AG09309 (cell line): ENCODE data around the gene FGF23.

Experiments
- DNase-seq: peaks from one replicate; pipeline ENCODE4 v3.0.0-alpha.2; 2010; ENCODE audit warnings: low read depth
- H3K4me3 ChIP-seq: 2 replicates; pipeline ENCODE4 v1.5.1; 2011; ENCODE audit warnings: mild to moderate bottlenecking, low read depth, low read length, moderate library complexity; ENCODE audit not compliant: control insufficient read depth
- TF ChIP-seq, protein P1 (sequence below): IDR thresholded peaks from 2 replicates; pipeline ENCODE4 v1.5.1; 2011; ENCODE audit warnings: mild to moderate bottlenecking, low read depth, low read length, inconsistent platforms; ENCODE audit not compliant: insufficient read depth, control insufficient read depth; ENCODE audit errors: missing control alignments

Gene FGF23

GRCh38 chr12:4346931-4347330 is 32.6 kb downstream of the FGF23 start:
- no peak overlapping the region for H3K4me3 ChIP-seq
- TF ChIP-seq, protein P1, sequence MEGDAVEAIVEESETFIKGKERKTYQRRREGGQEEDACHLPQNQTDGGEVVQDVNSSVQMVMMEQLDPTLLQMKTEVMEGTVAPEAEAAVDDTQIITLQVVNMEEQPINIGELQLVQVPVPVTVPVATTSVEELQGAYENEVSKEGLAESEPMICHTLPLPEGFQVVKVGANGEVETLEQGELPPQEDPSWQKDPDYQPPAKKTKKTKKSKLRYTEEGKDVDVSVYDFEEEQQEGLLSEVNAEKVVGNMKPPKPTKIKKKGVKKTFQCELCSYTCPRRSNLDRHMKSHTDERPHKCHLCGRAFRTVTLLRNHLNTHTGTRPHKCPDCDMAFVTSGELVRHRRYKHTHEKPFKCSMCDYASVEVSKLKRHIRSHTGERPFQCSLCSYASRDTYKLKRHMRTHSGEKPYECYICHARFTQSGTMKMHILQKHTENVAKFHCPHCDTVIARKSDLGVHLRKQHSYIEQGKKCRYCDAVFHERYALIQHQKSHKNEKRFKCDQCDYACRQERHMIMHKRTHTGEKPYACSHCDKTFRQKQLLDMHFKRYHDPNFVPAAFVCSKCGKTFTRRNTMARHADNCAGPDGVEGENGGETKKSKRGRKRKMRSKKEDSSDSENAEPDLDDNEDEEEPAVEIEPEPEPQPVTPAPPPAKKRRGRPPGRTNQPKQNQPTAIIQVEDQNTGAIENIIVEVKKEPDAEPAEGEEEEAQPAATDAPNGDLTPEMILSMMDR = no peak
- DNase-seq = no peak

- DNase-seq = no peak
- H3K4me3 ChIP-seq = no peak overlapping the region
- TF ChIP-seq, protein P1 = no peak
These were observed 47.7 kb downstream of the FGF23 start for GRCh38 chr12:4331842-4332241.

- DNase-seq = no peak
- H3K4me3 ChIP-seq = no peak overlapping the region
- TF ChIP-seq, protein P1 = no peak
These were observed 48.3 kb downstream of the FGF23 start for GRCh38 chr12:4331221-4331620.

- TF ChIP-seq, protein P1 = no peak
- no peak for DNase-seq
- no peak overlapping the region for H3K4me3 ChIP-seq
These were observed 49.3 kb downstream of the FGF23 start for GRCh38 chr12:4330203-4330602.

DNA sequence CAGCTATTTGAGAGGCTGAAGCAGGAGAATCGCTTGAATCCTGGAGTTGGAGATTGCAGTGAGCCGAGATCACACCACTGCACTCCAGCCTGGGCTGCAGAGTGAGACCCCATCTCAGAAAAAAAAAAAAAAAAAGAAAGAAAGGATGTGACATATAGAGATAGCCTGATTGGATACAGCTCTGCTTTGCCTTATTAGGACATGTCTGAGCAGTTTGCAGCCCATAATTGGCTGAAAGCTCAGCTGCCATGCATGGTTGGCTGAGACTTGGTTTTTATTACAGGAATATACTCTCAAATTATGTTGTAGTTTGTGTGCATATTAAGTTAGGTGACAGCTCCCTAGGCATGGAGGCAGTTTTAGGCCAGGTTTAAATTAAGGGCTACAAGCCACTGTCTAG is 52.2 kb downstream of the FGF23 start:
- TF ChIP-seq, protein P1 = no peak
- no peak for DNase-seq
- no peak overlapping the region for H3K4me3 ChIP-seq

- DNase-seq = no peak
- no peak overlapping the region for H3K4me3 ChIP-seq
- TF ChIP-seq, protein P1 = no peak
These were observed 53.5 kb downstream of the FGF23 start for GRCh38 chr12:4325966-4326365.

GRCh38 chr12:4324366-4324765 is 55.1 kb downstream of the FGF23 start:
- TF ChIP-seq, protein P1 = no peak
- no peak for DNase-seq
- H3K4me3 ChIP-seq = no peak overlapping the region
